Loucy (cell line): ENCODE measurements around the gene LIME1.

Experiments used
- H2AFZ ChIP-seq: fragments of 200-600 bp; sonication (generic); 2 replicates; pipeline ENCODE4 v1.6.0; 2016; ENCODE audit warnings: antibody characterized with exemption, mild to moderate bottlenecking, low read length, moderate library complexity
- H3F3A ChIP-seq: fragments of 200-600 bp; 2 replicates; pipeline ENCODE4 v1.6.0; 2016; ENCODE audit warnings: antibody characterized with exemption, low read depth, mild to moderate bottlenecking
- H3K27me3 ChIP-seq: fragments of 200-600 bp; sonication (generic); 2 replicates; pipeline ENCODE4 v1.6.1; 2014; ENCODE audit warnings: low read length, mild to moderate bottlenecking; ENCODE audit not compliant: insufficient read depth, poor library complexity, severe bottlenecking
- H3K36me3 ChIP-seq: fragments of 200-600 bp; sonication (generic); 2 replicates; pipeline ENCODE4 v1.6.1; 2016; ENCODE audit warnings: low read length; ENCODE audit not compliant: insufficient read depth
- H3K4me1 ChIP-seq: fragments of 200-600 bp; sonication (generic); 2 replicates; pipeline ENCODE4 v1.5.1; 2014; ENCODE audit warnings: low read length, mild to moderate bottlenecking; ENCODE audit not compliant: insufficient read depth, poor library complexity, severe bottlenecking
- H3K4me2 ChIP-seq: fragments of 200-600 bp; sonication (generic); 2 replicates; pipeline ENCODE4 v1.6.0; 2014; ENCODE audit warnings: antibody characterized with exemption, low read length, low read depth, mild to moderate bottlenecking; ENCODE audit not compliant: poor library complexity, severe bottlenecking
- H3K4me3 ChIP-seq: fragments of 200-600 bp; sonication (generic); 2 replicates; pipeline ENCODE4 v1.5.1; 2014; ENCODE audit warnings: low read length, mild to moderate bottlenecking, mixed read lengths; ENCODE audit not compliant: poor library complexity, severe bottlenecking
- H3K79me2 ChIP-seq: fragments of 200-600 bp; sonication (generic); 2 replicates; pipeline ENCODE4 v1.6.1; 2014; ENCODE audit warnings: low read length; ENCODE audit not compliant: insufficient read depth
- H3K9ac ChIP-seq: fragments of 200-600 bp; sonication (generic); 2 replicates; pipeline ENCODE4 v1.6.0; 2014; ENCODE audit warnings: mild to moderate bottlenecking, low read depth, low read length, moderate library complexity; ENCODE audit not compliant: poor library complexity, severe bottlenecking
- H3K9me2 ChIP-seq: fragments of 200-600 bp; sonication (generic); replicated peaks from 2 replicates; pipeline ENCODE4 v1.6.1; 2016; ENCODE audit warnings: low read depth, low read length, mixed read lengths
- H3K9me3 ChIP-seq: fragments of 200-600 bp; sonication (generic); 2 replicates; pipeline ENCODE4 v1.6.1; 2014; ENCODE audit warnings: mild to moderate bottlenecking, antibody characterized with exemption, low read length, low read depth; ENCODE audit not compliant: insufficient read depth
- H4K20me1 ChIP-seq: fragments of 200-600 bp; sonication (generic); 2 replicates; pipeline ENCODE4 v1.6.0; 2014; ENCODE audit warnings: antibody characterized with exemption, low read length, mild to moderate bottlenecking; ENCODE audit not compliant: insufficient read depth, poor library complexity, severe bottlenecking
- EZH2phosphoT487 ChIP-seq: fragments of 200-600 bp; IDR thresholded peaks from 2 replicates; pipeline ENCODE4 v1.6.1; 2018; ENCODE audit warnings: antibody characterized with exemption, mild to moderate bottlenecking, moderate library complexity, borderline replicate concordance
- TF ChIP-seq, protein P1 (sequence below): fragments of 200-600 bp; sonication (generic); conservative IDR thresholded peaks from 2 replicates; pipeline ENCODE4 v1.5.1; 2014; ENCODE audit warnings: mild to moderate bottlenecking, antibody characterized with exemption, low read length

The LIME1 gene

GRCh38 chr20:63733579-63734081 is 2.8 kb upstream of the LIME1 start:
- H3K79me2 ChIP-seq: peaks cover 56% of the 10 kb centered on the region; the same call in 1 of the 2 replicates
- H2AFZ ChIP-seq: no peak overlapping the region
- H3K4me2 ChIP-seq: no peak overlapping the region

DNA sequence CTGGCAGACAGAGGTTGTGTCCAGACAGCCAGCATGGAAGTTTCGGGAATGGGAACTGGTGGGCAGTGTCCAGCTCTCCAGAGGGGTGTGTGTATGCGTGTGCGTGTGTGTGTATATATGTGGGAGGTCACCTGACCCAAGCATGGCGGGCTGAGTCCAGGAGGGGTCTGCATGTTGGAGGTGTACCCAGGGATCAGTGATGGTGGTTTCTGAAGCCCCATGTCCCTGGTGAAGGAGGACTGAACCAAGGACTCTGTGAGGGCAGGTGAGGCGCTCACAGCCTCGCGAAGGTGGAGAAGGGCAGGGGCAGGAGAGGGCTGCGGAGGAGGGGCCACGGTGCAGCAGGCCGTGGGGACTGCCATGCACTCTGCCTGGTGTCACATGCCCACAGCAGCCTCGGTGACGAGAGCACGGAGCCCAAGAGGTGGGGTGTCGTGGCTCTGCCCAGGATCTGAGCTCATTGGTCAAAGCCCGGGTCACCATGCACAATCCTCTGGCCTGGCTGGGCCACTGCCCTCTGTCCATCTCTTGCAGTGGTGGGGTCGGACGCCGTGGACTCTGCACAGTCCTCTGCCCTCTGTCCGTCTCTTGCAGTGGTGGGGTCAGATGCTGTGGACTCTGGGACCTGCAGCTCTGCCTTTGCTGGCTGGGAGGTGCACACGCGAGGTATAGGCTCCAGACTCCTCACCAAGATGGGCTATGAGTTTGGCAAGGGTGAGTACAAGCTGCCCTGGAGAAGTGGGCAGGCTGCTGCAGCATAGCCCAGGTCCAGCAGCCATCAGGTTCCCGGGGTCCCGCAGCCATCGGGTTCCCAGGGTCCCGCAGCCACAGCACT is 2.1 kb upstream of the LIME1 start:
- H2AFZ ChIP-seq: no peak overlapping the region
- peaks cover 54% of the 10 kb centered on the region; the same call in 1 of the 2 replicates for H3K79me2 ChIP-seq
- peaks cover 25% of the 10 kb centered on the region; the same call in 1 of the 2 replicates for H3K36me3 ChIP-seq
- no peak overlapping the region for H3K9ac ChIP-seq
- TF ChIP-seq EZH2phosphoT487: no peak
- TF ChIP-seq, protein P1, sequence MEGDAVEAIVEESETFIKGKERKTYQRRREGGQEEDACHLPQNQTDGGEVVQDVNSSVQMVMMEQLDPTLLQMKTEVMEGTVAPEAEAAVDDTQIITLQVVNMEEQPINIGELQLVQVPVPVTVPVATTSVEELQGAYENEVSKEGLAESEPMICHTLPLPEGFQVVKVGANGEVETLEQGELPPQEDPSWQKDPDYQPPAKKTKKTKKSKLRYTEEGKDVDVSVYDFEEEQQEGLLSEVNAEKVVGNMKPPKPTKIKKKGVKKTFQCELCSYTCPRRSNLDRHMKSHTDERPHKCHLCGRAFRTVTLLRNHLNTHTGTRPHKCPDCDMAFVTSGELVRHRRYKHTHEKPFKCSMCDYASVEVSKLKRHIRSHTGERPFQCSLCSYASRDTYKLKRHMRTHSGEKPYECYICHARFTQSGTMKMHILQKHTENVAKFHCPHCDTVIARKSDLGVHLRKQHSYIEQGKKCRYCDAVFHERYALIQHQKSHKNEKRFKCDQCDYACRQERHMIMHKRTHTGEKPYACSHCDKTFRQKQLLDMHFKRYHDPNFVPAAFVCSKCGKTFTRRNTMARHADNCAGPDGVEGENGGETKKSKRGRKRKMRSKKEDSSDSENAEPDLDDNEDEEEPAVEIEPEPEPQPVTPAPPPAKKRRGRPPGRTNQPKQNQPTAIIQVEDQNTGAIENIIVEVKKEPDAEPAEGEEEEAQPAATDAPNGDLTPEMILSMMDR: no peak
- peaks cover 14% of the 10 kb centered on the region for H3F3A ChIP-seq
- H4K20me1 ChIP-seq: peaks cover 17% of the 10 kb centered on the region
- no peak overlapping the region for H3K4me3 ChIP-seq
- H3K27me3 ChIP-seq: no peaks in the 10 kb centered on the region
- no peaks in the 10 kb centered on the region for H3K9me3 ChIP-seq
- H3K4me1 ChIP-seq: peaks cover 56% of the 10 kb centered on the region
- no peak overlapping the region for H3K4me2 ChIP-seq
- H3K9me2 ChIP-seq: no peaks in the 10 kb centered on the region

More at GRCh38 chr20:63733579-63734081, 2.8 kb upstream of the LIME1 start:
- Histone ChIP-seq H3K9me2 (no peaks in the 10 kb centered on the region), H4K20me1 (peaks cover 10% of the 10 kb centered on the region), H3K9me3 (no peaks in the 10 kb centered on the region), H3K36me3 (peaks cover 25% of the 10 kb centered on the region; the same call in 1 of the 2 replicates), H3F3A (peaks cover 16% of the 10 kb centered on the region), H3K27me3 (no peaks in the 10 kb centered on the region), H3K9ac (no peak overlapping the region), H3K4me1 (peaks cover 62% of the 10 kb centered on the region), H3K4me3 (no peak overlapping the region)
- no peak for TF ChIP-seq EZH2phosphoT487
- TF ChIP-seq, protein P1: no peak

- peak overlapping the region; percentile 98 for H3K9ac ChIP-seq
Measured at GRCh38 chr20:63734946-63735858, 1.3 kb upstream of the LIME1 start.

More at GRCh38 chr20:63734946-63735858, 1.3 kb upstream of the LIME1 start:
- no peaks in the 10 kb centered on the region for H3K27me3 ChIP-seq
- H3F3A ChIP-seq: peaks cover 11% of the 10 kb centered on the region
- no peak overlapping the region for H2AFZ ChIP-seq
- H3K4me1 ChIP-seq: peaks cover 47% of the 10 kb centered on the region
- peak overlapping the region; percentile 95 for H3K4me2 ChIP-seq
- no peaks in the 10 kb centered on the region for H3K9me2 ChIP-seq
- peaks cover 17% of the 10 kb centered on the region for H4K20me1 ChIP-seq
- H3K4me3 ChIP-seq: no peak overlapping the region
- H3K9me3 ChIP-seq: no peaks in the 10 kb centered on the region
- TF ChIP-seq, protein P1: no peak
- TF ChIP-seq EZH2phosphoT487: no peak
- peaks cover 25% of the 10 kb centered on the region; the same call in 1 of the 2 replicates for H3K36me3 ChIP-seq
- H3K79me2 ChIP-seq: peaks cover 46% of the 10 kb centered on the region; the same call in 1 of the 2 replicates
